GM12878 (cell line): ENCODE results near the gene CSK. TPM values are rescaled to one million over a fixed set of nuclear protein-coding genes. Genes with fewer than 3 reads are reported as not detected.
A peak's percentile ranks its signal among the peaks of the same experiment; 100 is the strongest.

Source experiments
- BCL11A ChIP-seq: IDR thresholded peaks from 2 replicates; pipeline ENCODE4 v1.6.1; 2011; ENCODE audit warnings: low read depth, low read length
- CTCF ChIP-seq, 3 experiments: IDR thresholded peaks in 2 of 3; conservative IDR thresholded peaks in 1 of 3; 2 replicates each; pipeline ENCODE4 v1.5.1; 2011; ENCODE audit warnings: low read depth in 3 of 3, low read length in 3 of 3, mild to moderate bottlenecking in 3 of 3, control low read depth in 2 of 3, moderate library complexity in 2 of 3, inconsistent platforms in 1 of 3, mixed read lengths in 1 of 3; ENCODE audit not compliant: control insufficient read depth in 2 of 3, insufficient read depth in 1 of 3; ENCODE audit errors: extremely low read depth in 1 of 3
- DPF2 ChIP-seq: fragments of 450-650 bp; IDR thresholded peaks from 2 replicates; pipeline ENCODE4 v1.6.1; 2017; ENCODE audit warnings: mild to moderate bottlenecking
- E2F8 ChIP-seq: fragments of 450-650 bp; IDR thresholded peaks from 2 replicates; pipeline ENCODE4 v1.6.1; 2018; ENCODE audit warnings: mild to moderate bottlenecking, low read depth, moderate library complexity; ENCODE audit not compliant: partially characterized antibody
- EGR1 ChIP-seq, 2 experiments: IDR thresholded peaks; 1 replicate in 1 of 2; 2 replicates in 1 of 2; pipeline ENCODE4 v1.6.1; 2011 to 2012; ENCODE audit warnings: low read depth in 2 of 2, low read length in 2 of 2, borderline replicate concordance in 1 of 2, mild to moderate bottlenecking in 1 of 2, moderate library complexity in 1 of 2
- ETV6 ChIP-seq, 2 experiments: fragments of 450-650 bp in 1 of 2; IDR thresholded peaks in 1 of 2; conservative IDR thresholded peaks in 1 of 2; 2 replicates each; pipeline ENCODE4 v1.6.1; 2014; ENCODE audit warnings: antibody characterized with exemption in 1 of 2, borderline replicate concordance in 1 of 2, low read depth in 1 of 2, mild to moderate bottlenecking in 1 of 2, moderate library complexity in 1 of 2
- FOS ChIP-seq: IDR thresholded peaks from 3 replicates; pipeline ENCODE4 v1.6.1; 2011; ENCODE audit warnings: borderline replicate concordance; ENCODE audit not compliant: insufficient read length; ENCODE audit errors: extremely low read depth
- HDAC2 ChIP-seq: fragments of 200-600 bp; sonication (generic); IDR thresholded peaks from 2 replicates; pipeline ENCODE4 v1.6.1; 2017
- HDGF ChIP-seq: fragments of 450-650 bp; IDR thresholded peaks from 2 replicates; pipeline ENCODE4 v1.6.1; 2016; ENCODE audit warnings: antibody characterized with exemption
- IKZF2 ChIP-seq, 2 experiments: fragments of 450-650 bp; IDR thresholded peaks; 2 replicates each; pipeline ENCODE4 v1.6.1; 2017; ENCODE audit warnings: mild to moderate bottlenecking in 2 of 2, moderate library complexity in 2 of 2
- IRF4 ChIP-seq: IDR thresholded peaks from 2 replicates; pipeline ENCODE4 v1.6.1; 2011; ENCODE audit warnings: low read depth, low read length
- NBN ChIP-seq: fragments of 450-650 bp; IDR thresholded peaks from 2 replicates; pipeline ENCODE4 v1.6.1; 2016
- NR2C1 ChIP-seq: fragments of 450-650 bp; IDR thresholded peaks from 2 replicates; pipeline ENCODE4 v1.6.1; 2017; ENCODE audit warnings: antibody characterized with exemption, mild to moderate bottlenecking, moderate library complexity
- POLR2AphosphoS2 ChIP-seq: IDR thresholded peaks from 2 replicates; pipeline ENCODE4 v1.6.1; 2011; ENCODE audit warnings: low read depth, mild to moderate bottlenecking, low read length, improper control_type of control experiment, moderate library complexity
- RAD51 ChIP-seq: fragments of 450-650 bp; IDR thresholded peaks from 2 replicates; pipeline ENCODE4 v1.6.1; 2016; ENCODE audit warnings: moderate library complexity, mild to moderate bottlenecking, inconsistent platforms
- TCF12 ChIP-seq: IDR thresholded peaks from 2 replicates; pipeline ENCODE4 v1.6.1; 2011; ENCODE audit warnings: low read depth, mild to moderate bottlenecking, low read length
- ZNF207 ChIP-seq: fragments of 450-650 bp; IDR thresholded peaks from 2 replicates; pipeline ENCODE4 v1.6.1; 2014; ENCODE audit warnings: antibody characterized with exemption, mild to moderate bottlenecking, borderline replicate concordance
- ZNF24 ChIP-seq: fragments of 450-650 bp; IDR thresholded peaks from 2 replicates; pipeline ENCODE4 v1.6.1; 2017; ENCODE audit warnings: antibody characterized with exemption, mild to moderate bottlenecking
- ZZZ3 ChIP-seq: IDR thresholded peaks from 2 replicates; pipeline ENCODE4 v1.6.1; 2011; ENCODE audit warnings: low read depth; ENCODE audit not compliant: control insufficient read depth, insufficient read length
- polyA plus RNA-seq, 11 experiments: library from polyadenylated mRNA; depleted of rRNA in 4 of 11; unstranded in 6 of 11; stranded (reverse) in 5 of 11; fragments of >200 nt; fragmentation: Nextera tagmentation in 4 of 11; fragmentation: Illumina TruSeq in 1 of 11; extraction: Ambion mirVana in 4 of 11; extraction: Trizol in 1 of 11; gene quantifications; 1 replicate in 1 of 11; 2 replicates in 10 of 11; pipeline versions ENCODE4 v1.2.1 to v1.2.3, GENCODE V29; 2011 to 2016; ENCODE audit warnings: inconsistent platforms in 2 of 11, missing spikeins in 2 of 11, low read depth in 1 of 11
- total RNA-seq, 4 experiments: library from RNA; depleted of rRNA in 3 of 4; stranded (reverse); fragments of >200 nt in 3 of 4; fragmentation: Illumina TruSeq in 1 of 4; extraction: Trizol in 1 of 4; gene quantifications; 2 replicates each; pipeline versions ENCODE4 v1.2.1 to v1.2.3, GENCODE V29; 2013 to 2021
- TF ChIP-seq, protein P1 (sequence below): IDR thresholded peaks from 2 replicates; pipeline ENCODE4 v1.6.1; 2012; ENCODE audit warnings: low read depth, low read length, improper control_type of control experiment
- TF ChIP-seq, protein P2 (sequence below): fragments of 450-650 bp; formaldehyde crosslinking; IDR thresholded peaks from 2 replicates; pipeline ENCODE4 v1.4.0; 2022; ENCODE audit warnings: mild to moderate bottlenecking, moderate library complexity

CSK gene
- total and polyA plus RNA-seq, 10 of the 15 experiments (the other 5 are each of a cell fraction or from before 2014, with no cell fraction given), result 3.4 to 327 (median 75.8) TPM

DNA sequence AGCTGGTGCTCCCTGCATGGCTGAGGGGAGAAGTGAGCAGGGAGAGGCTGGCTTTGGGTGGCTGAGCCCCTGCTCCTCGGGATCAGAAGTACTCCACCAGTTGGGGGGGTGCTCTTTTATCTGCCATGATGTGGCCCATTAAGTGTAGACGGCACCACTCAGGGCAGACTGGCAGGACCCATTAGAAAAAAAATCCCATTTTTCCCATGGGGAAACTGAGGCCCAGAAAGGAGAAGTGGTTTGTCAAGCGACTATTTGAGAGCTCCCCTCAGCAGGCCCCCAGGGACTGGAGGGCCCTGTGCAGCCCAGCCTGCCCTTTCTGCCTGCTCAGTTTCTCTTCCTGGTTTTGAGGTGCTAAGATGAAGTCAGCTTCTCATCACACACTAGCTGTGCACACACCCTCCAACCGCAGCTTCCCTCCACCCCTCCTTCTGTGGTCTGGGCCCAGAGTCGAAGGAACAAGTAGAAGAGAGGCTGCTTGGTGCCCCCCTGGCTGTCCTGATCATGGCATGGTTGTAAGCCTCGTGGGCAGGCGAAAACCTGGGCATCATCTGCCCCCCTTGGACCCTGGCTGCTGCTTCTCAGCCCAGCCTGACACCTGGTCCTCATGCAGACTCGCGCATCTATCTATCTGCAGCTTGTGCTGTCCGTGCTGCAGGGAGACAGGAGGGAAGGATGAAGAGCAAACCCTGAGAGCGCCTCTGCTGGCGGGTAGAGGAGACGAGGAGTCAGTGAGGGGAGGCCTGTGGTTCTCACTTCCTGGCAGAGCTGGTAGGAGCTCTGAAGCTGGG, 5.6 kb downstream of the CSK start (continued):
- peak in 1 of 2 experiments; percentile 98; a peak in 2 of 3 replicates for TF ChIP-seq EGR1 (IDR thresholded peaks at IDR 0.05; ENCODE audit: borderline replicate concordance in 1 of 2, low read depth in 2 of 2, low read length in 2 of 2)
- TF ChIP-seq HDAC2, result 0 out of 2 replicates have a peak, but pooled peaks have one; percentile 52
- TF ChIP-seq IKZF2 (IDR thresholded peaks at IDR 0.05), result peak; percentile 97 to 98
- TF ChIP-seq RAD51, result peak; percentile 21; the same call in 1 of the 2 replicates
- peak; percentile 67; the same call in 1 of the 2 replicates for TF ChIP-seq ZNF24
- peak in 1 of 2 experiments; percentile 88; a peak in 2 of 4 replicates for TF ChIP-seq ETV6 (conservative IDR thresholded peaks at IDR 0.05 in 1 of 2, IDR thresholded peaks at IDR 0.05 in 1 of 2; ENCODE audit: borderline replicate concordance in 1 of 2, low read depth in 1 of 2)
- peak; percentile 94; the same call in 1 of the 2 replicates for TF ChIP-seq HDGF
- TF ChIP-seq ZNF207, result peak; percentile 73
- no peak for TF ChIP-seq NR2C1
- peak; percentile 84 for TF ChIP-seq POLR2AphosphoS2
- no peak; the same call in 1 of the 2 replicates for TF ChIP-seq IRF4
- peak; percentile 37 for TF ChIP-seq E2F8
- peak; percentile 76 for TF ChIP-seq TCF12
- TF ChIP-seq ZZZ3, result no peak
- peak; percentile 98 for TF ChIP-seq DPF2
- TF ChIP-seq CTCF (IDR thresholded peaks at IDR 0.05 in 2 of 3, conservative IDR thresholded peaks at IDR 0.05 in 1 of 3; ENCODE audit: control insufficient read depth in 2 of 3, extremely low read depth in 1 of 3, insufficient read depth in 1 of 3, low read depth in 3 of 3, low read length in 3 of 3), result peak; percentile 79 to 93 (median 82)
- TF ChIP-seq FOS, result no peak
- TF ChIP-seq, protein P1, sequence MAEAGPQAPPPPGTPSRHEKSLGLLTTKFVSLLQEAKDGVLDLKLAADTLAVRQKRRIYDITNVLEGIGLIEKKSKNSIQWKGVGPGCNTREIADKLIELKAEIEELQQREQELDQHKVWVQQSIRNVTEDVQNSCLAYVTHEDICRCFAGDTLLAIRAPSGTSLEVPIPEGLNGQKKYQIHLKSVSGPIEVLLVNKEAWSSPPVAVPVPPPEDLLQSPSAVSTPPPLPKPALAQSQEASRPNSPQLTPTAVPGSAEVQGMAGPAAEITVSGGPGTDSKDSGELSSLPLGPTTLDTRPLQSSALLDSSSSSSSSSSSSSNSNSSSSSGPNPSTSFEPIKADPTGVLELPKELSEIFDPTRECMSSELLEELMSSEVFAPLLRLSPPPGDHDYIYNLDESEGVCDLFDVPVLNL, result no peak
- peak; percentile 84 for TF ChIP-seq BCL11A
- TF ChIP-seq, protein P2, sequence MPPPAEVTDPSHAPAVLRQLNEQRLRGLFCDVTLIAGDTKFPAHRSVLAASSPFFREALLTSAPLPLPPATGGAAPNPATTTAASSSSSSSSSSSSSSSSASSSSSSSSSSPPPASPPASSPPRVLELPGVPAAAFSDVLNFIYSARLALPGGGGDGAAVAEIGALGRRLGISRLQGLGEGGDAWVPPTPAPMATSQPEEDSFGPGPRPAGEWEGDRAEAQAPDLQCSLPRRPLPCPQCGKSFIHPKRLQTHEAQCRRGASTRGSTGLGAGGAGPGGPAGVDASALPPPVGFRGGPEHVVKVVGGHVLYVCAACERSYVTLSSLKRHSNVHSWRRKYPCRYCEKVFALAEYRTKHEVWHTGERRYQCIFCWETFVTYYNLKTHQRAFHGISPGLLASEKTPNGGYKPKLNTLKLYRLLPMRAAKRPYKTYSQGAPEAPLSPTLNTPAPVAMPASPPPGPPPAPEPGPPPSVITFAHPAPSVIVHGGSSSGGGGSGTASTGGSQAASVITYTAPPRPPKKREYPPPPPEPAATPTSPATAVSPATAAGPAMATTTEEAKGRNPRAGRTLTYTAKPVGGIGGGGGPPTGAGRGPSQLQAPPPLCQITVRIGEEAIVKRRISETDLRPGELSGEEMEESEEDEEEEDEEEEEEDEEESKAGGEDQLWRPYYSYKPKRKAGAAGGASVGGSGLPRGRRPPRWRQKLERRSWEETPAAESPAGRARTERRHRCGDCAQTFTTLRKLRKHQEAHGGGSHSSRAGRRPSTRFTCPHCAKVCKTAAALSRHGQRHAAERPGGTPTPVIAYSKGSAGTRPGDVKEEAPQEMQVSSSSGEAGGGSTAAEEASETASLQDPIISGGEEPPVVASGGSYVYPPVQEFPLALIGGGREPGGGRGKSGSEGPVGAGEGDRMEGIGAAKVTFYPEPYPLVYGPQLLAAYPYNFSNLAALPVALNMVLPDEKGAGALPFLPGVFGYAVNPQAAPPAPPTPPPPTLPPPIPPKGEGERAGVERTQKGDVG (CRISPR knock-in tag), result no peak
- peak; percentile 99 for TF ChIP-seq NBN
